ENCODE data around the gene PRKN.
"Not testable (repeated sequence)": the region's sequence is repeated elsewhere in the genome, so short reads cannot be mapped to it uniquely, and the experiment has no call there.

The PRKN gene

DNA sequence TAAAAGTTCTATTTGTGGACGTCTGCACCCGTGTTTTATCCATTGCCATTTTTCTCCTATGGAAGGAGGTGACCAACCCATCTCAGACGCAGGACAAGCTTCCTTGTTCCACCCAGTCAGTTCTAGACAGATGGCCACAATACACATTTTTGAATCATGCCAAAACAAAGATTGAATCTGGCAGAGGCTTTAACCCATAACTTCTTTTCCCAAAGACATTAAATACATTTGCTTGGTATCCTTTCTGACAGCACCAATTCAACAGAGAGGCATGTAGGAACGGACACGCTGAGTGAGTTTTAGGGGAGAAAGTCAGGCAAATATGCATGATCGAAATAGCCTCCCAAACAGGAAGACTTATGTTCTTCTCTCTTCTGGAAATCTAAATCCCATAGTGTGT, 901.1 kb downstream of the PRKN start:
- no peak overlapping the region for H3K9ac ChIP-seq
- H3K36me3 ChIP-seq (ENCODE audit: insufficient read depth) = no peaks in the 10 kb centered on the region
- TF ChIP-seq, protein P1, sequence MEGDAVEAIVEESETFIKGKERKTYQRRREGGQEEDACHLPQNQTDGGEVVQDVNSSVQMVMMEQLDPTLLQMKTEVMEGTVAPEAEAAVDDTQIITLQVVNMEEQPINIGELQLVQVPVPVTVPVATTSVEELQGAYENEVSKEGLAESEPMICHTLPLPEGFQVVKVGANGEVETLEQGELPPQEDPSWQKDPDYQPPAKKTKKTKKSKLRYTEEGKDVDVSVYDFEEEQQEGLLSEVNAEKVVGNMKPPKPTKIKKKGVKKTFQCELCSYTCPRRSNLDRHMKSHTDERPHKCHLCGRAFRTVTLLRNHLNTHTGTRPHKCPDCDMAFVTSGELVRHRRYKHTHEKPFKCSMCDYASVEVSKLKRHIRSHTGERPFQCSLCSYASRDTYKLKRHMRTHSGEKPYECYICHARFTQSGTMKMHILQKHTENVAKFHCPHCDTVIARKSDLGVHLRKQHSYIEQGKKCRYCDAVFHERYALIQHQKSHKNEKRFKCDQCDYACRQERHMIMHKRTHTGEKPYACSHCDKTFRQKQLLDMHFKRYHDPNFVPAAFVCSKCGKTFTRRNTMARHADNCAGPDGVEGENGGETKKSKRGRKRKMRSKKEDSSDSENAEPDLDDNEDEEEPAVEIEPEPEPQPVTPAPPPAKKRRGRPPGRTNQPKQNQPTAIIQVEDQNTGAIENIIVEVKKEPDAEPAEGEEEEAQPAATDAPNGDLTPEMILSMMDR (conservative IDR thresholded peaks at IDR 0.05; ENCODE audit: low read depth, low read length) = no peak
- H3K79me2 ChIP-seq (ENCODE audit: insufficient read depth, low read depth) = no peaks in the 10 kb centered on the region
- no peak overlapping the region for H3K4me3 ChIP-seq (IDR thresholded peaks at IDR 0.05; ENCODE audit: insufficient read depth, low read depth, low read length)
- H2AFZ ChIP-seq (ENCODE audit: low read depth) = no peak overlapping the region
- H4K20me1 ChIP-seq (ENCODE audit: insufficient read depth) = no peaks in the 10 kb centered on the region
- no peaks in the 10 kb centered on the region for H3K4me1 ChIP-seq (ENCODE audit: low read depth, poor library complexity, severe bottlenecking)
- H3K4me2 ChIP-seq = no peak overlapping the region
- no peak overlapping the region for H3K27ac ChIP-seq
- H3K27me3 ChIP-seq (ENCODE audit: insufficient read depth, low read depth) = no peaks in the 10 kb centered on the region

DNA sequence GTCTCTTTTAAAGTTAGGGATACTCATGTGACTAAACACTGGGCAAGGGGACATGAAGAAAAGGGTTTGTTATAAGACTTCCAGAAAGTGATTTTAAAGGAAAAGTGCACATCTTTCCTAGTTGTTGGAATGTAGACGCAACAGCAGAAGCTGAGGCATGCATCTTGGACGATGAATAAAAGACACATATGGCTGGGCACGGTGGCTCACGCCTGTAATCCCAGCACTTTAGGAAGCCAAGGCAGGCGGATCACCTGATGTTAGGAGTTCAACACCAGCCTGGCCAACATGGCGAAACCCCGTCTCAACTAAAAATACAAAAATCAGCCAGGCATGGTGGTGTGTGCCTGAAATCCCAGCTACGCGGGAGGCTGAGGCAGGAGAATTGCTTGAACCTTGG, 905.4 kb downstream of the PRKN start:
- not testable (repeated sequence) for H3K4me1 ChIP-seq (ENCODE audit: low read depth, poor library complexity, severe bottlenecking); H3K4me2 ChIP-seq; H3K9ac ChIP-seq; H4K20me1 ChIP-seq (ENCODE audit: insufficient read depth); H2AFZ ChIP-seq (ENCODE audit: low read depth); H3K36me3 ChIP-seq (ENCODE audit: insufficient read depth); H3K27ac ChIP-seq; H3K4me3 ChIP-seq (IDR thresholded peaks at IDR 0.05; ENCODE audit: insufficient read depth, low read depth, low read length); H3K79me2 ChIP-seq (ENCODE audit: insufficient read depth, low read depth); H3K27me3 ChIP-seq (ENCODE audit: insufficient read depth, low read depth)

DNA sequence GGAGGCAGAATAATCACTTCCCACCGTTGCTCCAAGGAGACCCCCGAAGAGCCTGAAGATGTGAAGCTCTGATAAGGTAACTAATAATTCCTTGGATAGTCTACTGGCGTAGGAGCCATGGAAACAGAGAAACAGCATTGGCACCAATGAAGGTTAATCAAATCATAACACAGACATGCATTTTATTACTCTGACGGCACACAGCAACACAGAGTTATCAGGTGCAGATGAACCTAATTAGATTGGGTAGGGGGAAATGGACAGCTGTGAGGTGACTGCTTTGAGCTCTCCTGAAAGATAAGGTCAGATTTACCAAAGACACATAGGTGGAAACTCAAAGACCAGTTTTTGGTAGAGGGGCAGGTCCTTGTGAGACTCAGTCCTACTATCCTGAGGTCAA, 909.7 kb downstream of the PRKN start:
- TF ChIP-seq, protein P1 (conservative IDR thresholded peaks at IDR 0.05; ENCODE audit: low read depth, low read length) = no peak
- Histone ChIP-seq H2AFZ (ENCODE audit: low read depth) (no peak overlapping the region), H3K4me2 (no peak overlapping the region), H3K9ac (no peak overlapping the region), H3K79me2 (ENCODE audit: insufficient read depth, low read depth) (no peaks in the 10 kb centered on the region), H3K36me3 (ENCODE audit: insufficient read depth) (no peaks in the 10 kb centered on the region), H3K4me3 (IDR thresholded peaks at IDR 0.05; ENCODE audit: insufficient read depth, low read depth, low read length) (no peak overlapping the region), H3K27ac (no peak overlapping the region), H3K27me3 (ENCODE audit: insufficient read depth, low read depth) (no peaks in the 10 kb centered on the region), H4K20me1 (ENCODE audit: insufficient read depth) (no peaks in the 10 kb centered on the region), H3K4me1 (ENCODE audit: low read depth, poor library complexity, severe bottlenecking) (no peaks in the 10 kb centered on the region)

DNA sequence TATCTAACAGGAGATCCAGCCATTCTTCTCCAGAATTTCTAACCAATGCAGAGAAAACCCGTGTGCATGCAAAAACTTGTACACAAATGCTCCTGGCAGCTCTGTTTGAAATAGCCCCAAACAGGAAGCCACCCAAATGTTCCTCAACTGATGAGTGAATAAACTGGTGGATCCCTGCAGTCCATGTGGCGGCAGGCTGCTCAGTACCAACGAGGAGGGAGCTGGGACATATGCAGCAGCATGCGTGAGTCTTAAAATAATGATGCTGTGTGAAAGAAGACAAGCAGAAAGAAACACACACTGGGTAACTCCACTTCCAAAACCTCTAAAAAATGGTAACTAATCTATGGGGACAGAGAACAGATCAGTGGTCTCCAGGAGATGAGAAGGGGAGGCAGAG, 911.6 kb downstream of the PRKN start:
- Histone ChIP-seq H3K27me3 (ENCODE audit: insufficient read depth, low read depth) (no peaks in the 10 kb centered on the region), H3K4me3 (IDR thresholded peaks at IDR 0.05; ENCODE audit: insufficient read depth, low read depth, low read length) (no peak overlapping the region), H3K79me2 (ENCODE audit: insufficient read depth, low read depth) (no peaks in the 10 kb centered on the region), H3K4me1 (ENCODE audit: low read depth, poor library complexity, severe bottlenecking) (no peaks in the 10 kb centered on the region), H3K36me3 (ENCODE audit: insufficient read depth) (no peaks in the 10 kb centered on the region), H4K20me1 (ENCODE audit: insufficient read depth) (no peaks in the 10 kb centered on the region), H3K9ac (no peak overlapping the region), H3K4me2 (no peak overlapping the region), H3K27ac (no peak overlapping the region), H2AFZ (ENCODE audit: low read depth) (no peak overlapping the region)
- TF ChIP-seq, protein P1 (conservative IDR thresholded peaks at IDR 0.05; ENCODE audit: low read depth, low read length) = no peak

DNA sequence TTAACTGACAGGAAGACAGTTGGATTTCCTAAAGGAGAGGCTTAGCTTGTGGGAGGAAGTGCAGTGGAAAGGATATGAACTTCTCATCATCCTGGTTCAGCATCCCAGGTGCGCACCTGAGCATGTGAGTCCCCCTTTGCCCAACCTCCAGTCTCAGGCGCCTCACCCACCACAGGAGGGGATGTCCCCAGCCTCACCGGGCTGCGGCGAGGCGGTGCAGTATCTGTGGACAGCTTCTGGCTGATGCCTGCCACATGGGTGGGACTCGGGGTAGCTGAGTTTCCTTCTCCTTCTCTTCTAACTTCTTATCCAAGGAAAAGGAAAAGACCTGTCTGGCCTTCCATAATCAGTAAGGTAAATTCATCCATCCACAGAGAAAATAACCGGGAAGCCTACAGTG, 914.4 kb downstream of the PRKN start:
- no peak overlapping the region for H3K9ac ChIP-seq
- H3K27me3 ChIP-seq (ENCODE audit: insufficient read depth, low read depth) = no peaks in the 10 kb centered on the region
- H3K27ac ChIP-seq = no peak overlapping the region
- H3K36me3 ChIP-seq (ENCODE audit: insufficient read depth) = no peaks in the 10 kb centered on the region
- no peak overlapping the region for H2AFZ ChIP-seq (ENCODE audit: low read depth)
- H3K4me3 ChIP-seq (IDR thresholded peaks at IDR 0.05; ENCODE audit: insufficient read depth, low read depth, low read length) = no peak overlapping the region
- H3K4me2 ChIP-seq = no peak overlapping the region
- H3K4me1 ChIP-seq (ENCODE audit: low read depth, poor library complexity, severe bottlenecking) = no peaks in the 10 kb centered on the region
- H3K79me2 ChIP-seq (ENCODE audit: insufficient read depth, low read depth) = no peaks in the 10 kb centered on the region
- TF ChIP-seq, protein P1 (conservative IDR thresholded peaks at IDR 0.05; ENCODE audit: low read depth, low read length) = no peak
- H4K20me1 ChIP-seq (ENCODE audit: insufficient read depth) = no peaks in the 10 kb centered on the region
